ENCODE data around the gene MIOX. TPM values are rescaled to one million over a fixed set of nuclear protein-coding genes. Genes with fewer than 3 reads are reported as not detected.

Gene MIOX
- total RNA-seq, 1 experiment from 2014 or later = 0.39 TPM

DNA sequence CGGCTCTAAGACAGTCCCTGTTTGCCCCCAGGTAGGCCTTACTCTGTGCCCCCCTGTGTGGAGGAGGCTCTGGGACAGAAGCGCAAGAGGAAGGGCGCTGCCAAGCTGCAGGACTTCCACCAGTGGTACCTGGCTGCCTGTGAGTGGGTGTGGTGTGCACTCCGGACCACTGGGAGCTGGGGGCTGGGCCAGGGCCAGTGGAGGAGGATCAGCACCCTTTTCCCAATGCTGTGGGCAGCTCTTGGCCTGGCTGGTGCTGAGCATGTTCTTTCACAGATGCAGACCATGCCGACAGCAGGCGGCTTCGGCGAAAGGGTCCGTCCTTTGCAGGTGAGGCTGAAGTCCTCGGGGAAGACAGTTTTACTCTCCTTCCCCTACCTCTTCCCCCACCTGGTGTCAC lies 35.1 kb downstream of the MIOX start (continued):
- TF ChIP-seq, protein P1, sequence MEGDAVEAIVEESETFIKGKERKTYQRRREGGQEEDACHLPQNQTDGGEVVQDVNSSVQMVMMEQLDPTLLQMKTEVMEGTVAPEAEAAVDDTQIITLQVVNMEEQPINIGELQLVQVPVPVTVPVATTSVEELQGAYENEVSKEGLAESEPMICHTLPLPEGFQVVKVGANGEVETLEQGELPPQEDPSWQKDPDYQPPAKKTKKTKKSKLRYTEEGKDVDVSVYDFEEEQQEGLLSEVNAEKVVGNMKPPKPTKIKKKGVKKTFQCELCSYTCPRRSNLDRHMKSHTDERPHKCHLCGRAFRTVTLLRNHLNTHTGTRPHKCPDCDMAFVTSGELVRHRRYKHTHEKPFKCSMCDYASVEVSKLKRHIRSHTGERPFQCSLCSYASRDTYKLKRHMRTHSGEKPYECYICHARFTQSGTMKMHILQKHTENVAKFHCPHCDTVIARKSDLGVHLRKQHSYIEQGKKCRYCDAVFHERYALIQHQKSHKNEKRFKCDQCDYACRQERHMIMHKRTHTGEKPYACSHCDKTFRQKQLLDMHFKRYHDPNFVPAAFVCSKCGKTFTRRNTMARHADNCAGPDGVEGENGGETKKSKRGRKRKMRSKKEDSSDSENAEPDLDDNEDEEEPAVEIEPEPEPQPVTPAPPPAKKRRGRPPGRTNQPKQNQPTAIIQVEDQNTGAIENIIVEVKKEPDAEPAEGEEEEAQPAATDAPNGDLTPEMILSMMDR (IDR thresholded peaks at IDR 0.05 in 2 of 3, conservative IDR thresholded peaks at IDR 0.05 in 1 of 3; ENCODE audit: borderline replicate concordance in 1 of 3, insufficient read depth in 1 of 3, low read depth in 2 of 3, low read length in 2 of 3) = no peak
- no peak for TF ChIP-seq CEBPB (IDR thresholded peaks at IDR 0.05; ENCODE audit: low read depth)
- TF ChIP-seq SIN3A (IDR thresholded peaks at IDR 0.05; ENCODE audit: low read depth) = no peak
- no peak for TF ChIP-seq ZFX (IDR thresholded peaks at IDR 0.05)
- no peak for TF ChIP-seq CBX3 (IDR thresholded peaks at IDR 0.05; ENCODE audit: low read depth)
- TF ChIP-seq ELF1 (IDR thresholded peaks at IDR 0.05; ENCODE audit: borderline replicate concordance, low read depth) = no peak
- TF ChIP-seq EGR1 (IDR thresholded peaks at IDR 0.05; ENCODE audit: low read depth) = no peak

DNA sequence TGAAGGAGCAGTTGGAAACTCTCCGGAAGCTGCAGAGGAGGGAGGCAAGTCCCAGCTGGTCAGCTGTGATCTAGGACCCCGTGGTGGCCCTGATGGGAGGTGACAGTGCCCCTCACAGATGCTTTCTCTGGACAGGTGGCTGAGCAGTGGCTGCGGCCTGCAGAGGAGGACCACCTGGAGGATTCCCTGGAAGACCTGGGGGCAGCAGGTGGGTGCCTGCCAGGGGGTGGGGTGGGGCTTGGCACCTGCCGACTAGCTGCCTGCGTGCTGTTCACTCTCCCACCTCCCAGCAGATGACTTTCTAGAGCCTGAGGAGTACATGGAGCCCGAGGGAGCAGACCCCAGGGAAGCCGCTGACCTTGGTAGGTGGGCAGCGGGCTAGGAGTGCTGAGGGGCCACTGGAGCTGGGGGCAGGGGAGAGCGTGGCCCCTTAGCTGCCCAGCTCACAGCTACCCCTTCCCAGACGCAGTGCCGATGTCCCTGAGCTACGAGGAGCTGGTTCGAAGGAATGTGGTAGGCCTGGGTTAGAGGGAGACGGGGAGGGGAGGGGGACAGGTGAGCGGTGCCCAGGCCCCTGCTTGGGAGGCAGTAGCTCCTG lies 35.6 kb downstream of the MIOX start:
- no peak overlapping the region for H3K9ac ChIP-seq (ENCODE audit: low read length)
- POLR2A ChIA-PET = no interaction called here
- H3K9me2 ChIP-seq (ENCODE audit: insufficient read depth) = no peaks in the 10 kb centered on the region
- H3K4me2 ChIP-seq (ENCODE audit: low read length) = no peak overlapping the region
- H3K79me2 ChIP-seq (ENCODE audit: insufficient read depth, low read length) = peaks cover 31% of the 10 kb centered on the region
- H2AFZ ChIP-seq (ENCODE audit: low read depth, low read length, poor library complexity, severe bottlenecking) = no peak overlapping the region
- intact Hi-C loops (cut with micrococcal nuclease) = no loop called here
- DNase-seq (ENCODE audit: low read depth, low spot score) (no peak), ATAC-seq (no peak)
- RAD21 ChIA-PET (ENCODE audit: low non-redundant PET in 1 of 2, low total read pairs in 2 of 2, uncharacterized antibody in 2 of 2, unreplicated experiment in 2 of 2) = no interaction called here
- H3K27ac ChIP-seq (ENCODE audit: low read depth, low read length) = no peak overlapping the region
- no peak overlapping the region for H3K4me3 ChIP-seq (replicated peaks in 1 of 2; ENCODE audit: low read depth in 1 of 2, low read length in 2 of 2)
- H3K9me3 ChIP-seq (ENCODE audit: control insufficient read depth in 1 of 2, insufficient read depth in 1 of 2, low read depth in 1 of 2, low read length in 2 of 2) = no peaks in the 10 kb centered on the region
- no peaks in the 10 kb centered on the region for H3K27me3 ChIP-seq (ENCODE audit: insufficient read depth, low read length)
- H3K4me1 ChIP-seq (ENCODE audit: control insufficient read depth in 1 of 2, insufficient read depth in 2 of 2, low read length in 2 of 2) = peaks cover 9 to 32% of the 10 kb centered on the region in 2 experiments; a peak in 3 of 4 replicates
- CTCF ChIA-PET = no interaction called here
- BruUV-seq (replicated peaks) = no TSS peak
- H4K20me1 ChIP-seq (ENCODE audit: insufficient read depth) = no peaks in the 10 kb centered on the region
- H3K36me3 ChIP-seq (ENCODE audit: control insufficient read depth in 1 of 2, insufficient read depth in 2 of 2, low read length in 2 of 2) = peaks cover 5 to 25% of the 10 kb centered on the region in 2 experiments; a peak in 3 of 4 replicates
- no peak for TF ChIP-seq TCF7L2 (IDR thresholded peaks at IDR 0.05; ENCODE audit: borderline replicate concordance, extremely low read depth, insufficient read depth, insufficient read length)
- TF ChIP-seq FOSL1 (IDR thresholded peaks at IDR 0.05; ENCODE audit: low read depth) = no peak
- no peak for TF ChIP-seq SRF (IDR thresholded peaks at IDR 0.05; ENCODE audit: low read depth)
- TF ChIP-seq, protein P2, sequence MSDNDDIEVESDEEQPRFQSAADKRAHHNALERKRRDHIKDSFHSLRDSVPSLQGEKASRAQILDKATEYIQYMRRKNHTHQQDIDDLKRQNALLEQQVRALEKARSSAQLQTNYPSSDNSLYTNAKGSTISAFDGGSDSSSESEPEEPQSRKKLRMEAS (IDR thresholded peaks at IDR 0.05) = no peak
- no peak for TF ChIP-seq ZNF274 (IDR thresholded peaks at IDR 0.05; ENCODE audit: low read depth, low read length)
- TF ChIP-seq, protein P3, sequence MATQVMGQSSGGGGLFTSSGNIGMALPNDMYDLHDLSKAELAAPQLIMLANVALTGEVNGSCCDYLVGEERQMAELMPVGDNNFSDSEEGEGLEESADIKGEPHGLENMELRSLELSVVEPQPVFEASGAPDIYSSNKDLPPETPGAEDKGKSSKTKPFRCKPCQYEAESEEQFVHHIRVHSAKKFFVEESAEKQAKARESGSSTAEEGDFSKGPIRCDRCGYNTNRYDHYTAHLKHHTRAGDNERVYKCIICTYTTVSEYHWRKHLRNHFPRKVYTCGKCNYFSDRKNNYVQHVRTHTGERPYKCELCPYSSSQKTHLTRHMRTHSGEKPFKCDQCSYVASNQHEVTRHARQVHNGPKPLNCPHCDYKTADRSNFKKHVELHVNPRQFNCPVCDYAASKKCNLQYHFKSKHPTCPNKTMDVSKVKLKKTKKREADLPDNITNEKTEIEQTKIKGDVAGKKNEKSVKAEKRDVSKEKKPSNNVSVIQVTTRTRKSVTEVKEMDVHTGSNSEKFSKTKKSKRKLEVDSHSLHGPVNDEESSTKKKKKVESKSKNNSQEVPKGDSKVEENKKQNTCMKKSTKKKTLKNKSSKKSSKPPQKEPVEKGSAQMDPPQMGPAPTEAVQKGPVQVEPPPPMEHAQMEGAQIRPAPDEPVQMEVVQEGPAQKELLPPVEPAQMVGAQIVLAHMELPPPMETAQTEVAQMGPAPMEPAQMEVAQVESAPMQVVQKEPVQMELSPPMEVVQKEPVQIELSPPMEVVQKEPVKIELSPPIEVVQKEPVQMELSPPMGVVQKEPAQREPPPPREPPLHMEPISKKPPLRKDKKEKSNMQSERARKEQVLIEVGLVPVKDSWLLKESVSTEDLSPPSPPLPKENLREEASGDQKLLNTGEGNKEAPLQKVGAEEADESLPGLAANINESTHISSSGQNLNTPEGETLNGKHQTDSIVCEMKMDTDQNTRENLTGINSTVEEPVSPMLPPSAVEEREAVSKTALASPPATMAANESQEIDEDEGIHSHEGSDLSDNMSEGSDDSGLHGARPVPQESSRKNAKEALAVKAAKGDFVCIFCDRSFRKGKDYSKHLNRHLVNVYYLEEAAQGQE (IDR thresholded peaks at IDR 0.05; ENCODE audit: low read depth) = no peak
- TF ChIP-seq, protein P4, sequence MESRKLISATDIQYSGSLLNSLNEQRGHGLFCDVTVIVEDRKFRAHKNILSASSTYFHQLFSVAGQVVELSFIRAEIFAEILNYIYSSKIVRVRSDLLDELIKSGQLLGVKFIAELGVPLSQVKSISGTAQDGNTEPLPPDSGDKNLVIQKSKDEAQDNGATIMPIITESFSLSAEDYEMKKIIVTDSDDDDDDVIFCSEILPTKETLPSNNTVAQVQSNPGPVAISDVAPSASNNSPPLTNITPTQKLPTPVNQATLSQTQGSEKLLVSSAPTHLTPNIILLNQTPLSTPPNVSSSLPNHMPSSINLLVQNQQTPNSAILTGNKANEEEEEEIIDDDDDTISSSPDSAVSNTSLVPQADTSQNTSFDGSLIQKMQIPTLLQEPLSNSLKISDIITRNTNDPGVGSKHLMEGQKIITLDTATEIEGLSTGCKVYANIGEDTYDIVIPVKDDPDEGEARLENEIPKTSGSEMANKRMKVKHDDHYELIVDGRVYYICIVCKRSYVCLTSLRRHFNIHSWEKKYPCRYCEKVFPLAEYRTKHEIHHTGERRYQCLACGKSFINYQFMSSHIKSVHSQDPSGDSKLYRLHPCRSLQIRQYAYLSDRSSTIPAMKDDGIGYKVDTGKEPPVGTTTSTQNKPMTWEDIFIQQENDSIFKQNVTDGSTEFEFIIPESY (IDR thresholded peaks at IDR 0.05; ENCODE audit: extremely low read depth, insufficient replicate concordance, low read length) = no peak
- TF ChIP-seq, protein P5, sequence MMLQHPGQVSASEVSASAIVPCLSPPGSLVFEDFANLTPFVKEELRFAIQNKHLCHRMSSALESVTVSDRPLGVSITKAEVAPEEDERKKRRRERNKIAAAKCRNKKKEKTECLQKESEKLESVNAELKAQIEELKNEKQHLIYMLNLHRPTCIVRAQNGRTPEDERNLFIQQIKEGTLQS (IDR thresholded peaks at IDR 0.05) = no peak
- no peak for TF ChIP-seq POLR2AphosphoS5 (IDR thresholded peaks at IDR 0.05; ENCODE audit: low read depth, low read length)
- no peak for TF ChIP-seq JUND (IDR thresholded peaks at IDR 0.05)
- TF ChIP-seq SIN3A (IDR thresholded peaks at IDR 0.05; ENCODE audit: low read depth) = no peak
- TF ChIP-seq EZH2phosphoT487 (IDR thresholded peaks at IDR 0.05; ENCODE audit: borderline replicate concordance) = no peak
